ENCODE data around the gene CPLX3. TPM values are rescaled to one million over a fixed set of nuclear protein-coding genes. Genes with fewer than 3 reads are reported as not detected.

Gene CPLX3
- total RNA-seq, 1 experiment from 2014 or later, result 0.26 TPM

DNA sequence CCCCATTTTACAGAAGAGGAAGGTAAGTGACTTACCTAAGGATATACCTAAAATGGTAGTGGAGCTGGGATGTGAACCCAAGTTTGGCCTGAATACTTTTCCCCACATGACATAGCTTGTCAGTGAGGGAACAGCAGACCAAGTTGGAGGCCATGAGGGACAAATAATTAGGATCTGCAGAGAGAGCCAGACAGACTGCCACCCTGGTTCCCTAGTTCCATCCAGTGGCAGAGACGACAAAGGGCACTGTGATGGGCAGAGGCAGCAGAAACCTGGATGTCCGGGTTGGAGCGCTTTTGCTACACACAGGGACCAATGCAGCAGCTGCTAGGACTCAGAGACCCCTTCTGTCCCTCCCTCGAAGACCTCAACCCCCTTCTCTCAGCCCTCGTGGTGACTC is 1.2 kb downstream of the CPLX3 start:
- no peak for DNase-seq (ENCODE audit: low read depth)

GRCh38 chr15:74828835-74829234 is 2.4 kb downstream of the CPLX3 start:
- no peak for DNase-seq (ENCODE audit: low read depth)

DNA sequence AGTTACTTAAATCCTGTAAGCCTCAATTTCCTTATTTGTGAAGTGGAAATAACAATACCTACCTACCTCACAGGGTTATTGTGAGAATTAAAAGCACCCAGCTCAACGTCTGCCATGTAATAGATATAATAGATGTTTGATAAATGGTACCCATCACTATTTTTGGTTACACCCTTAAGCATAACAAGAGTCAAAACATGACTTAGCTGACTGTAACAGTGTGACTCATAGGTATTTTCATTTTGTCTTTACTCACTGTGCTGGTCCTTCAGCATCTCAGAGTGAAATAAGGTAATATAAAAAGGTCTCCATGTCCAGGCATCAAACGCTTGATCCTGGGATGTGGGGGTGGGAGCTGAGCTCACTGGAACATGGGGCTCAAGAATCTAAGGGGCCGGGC is 3.1 kb downstream of the CPLX3 start:
- DNase-seq (ENCODE audit: low read depth), result no peak

DNA sequence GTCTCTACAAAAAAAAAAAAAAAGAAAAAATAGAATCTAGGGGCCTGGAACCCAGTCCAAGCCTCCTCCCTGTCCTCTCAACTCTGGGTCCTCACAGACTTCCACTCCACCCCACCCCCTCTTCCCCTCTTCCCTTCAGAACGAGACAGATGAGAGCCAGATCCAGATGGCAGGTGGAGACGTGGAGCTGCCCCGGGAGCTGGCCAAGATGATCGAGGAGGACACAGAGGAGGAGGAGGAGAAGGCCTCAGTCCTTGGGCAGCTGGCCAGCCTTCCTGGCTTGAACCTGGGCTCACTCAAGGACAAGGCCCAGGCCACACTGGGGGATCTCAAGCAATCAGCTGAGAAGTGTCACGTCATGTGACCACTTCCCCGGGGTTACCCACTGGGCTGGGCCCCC is 3.6 kb downstream of the CPLX3 start:
- DNase-seq (ENCODE audit: low read depth), result no peak

GRCh38 chr15:74830868-74831267 is 4.4 kb downstream of the CPLX3 start:
- no peak for DNase-seq (ENCODE audit: low read depth)

DNA sequence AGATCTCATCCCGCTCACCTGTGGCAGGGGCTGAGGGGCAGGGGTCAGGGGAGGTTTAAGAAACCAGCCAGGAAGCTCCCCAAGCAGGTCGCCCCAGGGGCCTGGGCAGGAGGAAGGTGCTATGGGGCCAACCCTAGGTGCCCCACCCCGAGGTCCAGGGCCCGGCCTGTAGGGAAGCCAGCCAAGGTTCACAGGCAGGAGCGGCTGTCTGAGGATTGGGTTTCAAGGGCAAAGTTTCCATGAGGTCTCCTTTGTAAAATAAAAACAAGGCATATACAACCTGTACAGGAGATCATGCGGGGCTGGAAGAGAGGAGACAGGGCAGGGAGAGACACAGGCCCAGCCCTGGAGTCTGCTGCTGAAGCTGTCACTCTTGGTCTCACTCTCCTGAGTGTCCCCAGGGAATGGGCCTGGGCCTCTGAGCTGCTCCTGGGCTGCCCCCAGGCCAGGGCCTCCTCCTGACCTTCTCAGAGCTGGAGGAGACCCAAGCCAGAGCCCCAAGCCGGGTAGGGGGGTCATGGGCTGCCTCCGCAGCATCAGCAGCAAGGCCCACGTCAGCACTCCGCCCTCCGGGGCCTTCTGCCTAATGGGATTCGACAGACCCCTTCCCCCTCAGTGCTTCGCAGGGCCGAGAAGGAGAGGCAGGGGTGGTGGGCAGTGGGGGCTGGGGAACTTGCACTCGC is 5.5 kb downstream of the CPLX3 start:
- no peak for DNase-seq (ENCODE audit: low read depth)

- DNase-seq (ENCODE audit: low read depth), result no peak
These were observed 6.4 kb downstream of the CPLX3 start for GRCh38 chr15:74832826-74833225.

- DNase-seq (ENCODE audit: low read depth), result no peak
These were observed 7.1 kb downstream of the CPLX3 start for GRCh38 chr15:74833376-74834107.

DNA sequence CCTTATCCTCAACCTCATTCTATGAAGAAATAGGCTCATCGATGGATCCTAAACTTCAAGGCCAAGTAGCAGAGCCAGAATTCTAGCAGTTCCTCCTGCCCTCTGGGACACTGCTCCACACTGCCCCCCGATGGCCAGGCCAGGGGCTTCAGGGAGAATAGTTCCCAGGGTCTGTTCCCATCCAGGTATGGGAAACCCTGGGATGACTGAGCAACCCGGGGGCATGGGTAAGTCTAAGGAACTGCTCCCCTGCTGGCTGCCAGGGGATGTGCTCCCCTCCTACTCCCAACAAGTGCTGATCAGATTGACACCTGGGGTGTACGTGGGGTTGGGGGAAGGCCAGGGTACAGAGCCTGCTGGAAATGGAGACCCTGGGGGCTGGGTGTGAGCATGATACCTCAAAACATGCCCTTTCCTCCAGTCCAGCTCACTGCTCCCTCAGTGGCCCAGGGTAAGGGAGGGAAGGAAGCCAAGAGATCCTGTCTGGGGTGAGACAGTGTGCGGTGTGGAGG is 8.9 kb downstream of the CPLX3 start:
- peak; percentile 78 for DNase-seq (ENCODE audit: low read depth)

DNA sequence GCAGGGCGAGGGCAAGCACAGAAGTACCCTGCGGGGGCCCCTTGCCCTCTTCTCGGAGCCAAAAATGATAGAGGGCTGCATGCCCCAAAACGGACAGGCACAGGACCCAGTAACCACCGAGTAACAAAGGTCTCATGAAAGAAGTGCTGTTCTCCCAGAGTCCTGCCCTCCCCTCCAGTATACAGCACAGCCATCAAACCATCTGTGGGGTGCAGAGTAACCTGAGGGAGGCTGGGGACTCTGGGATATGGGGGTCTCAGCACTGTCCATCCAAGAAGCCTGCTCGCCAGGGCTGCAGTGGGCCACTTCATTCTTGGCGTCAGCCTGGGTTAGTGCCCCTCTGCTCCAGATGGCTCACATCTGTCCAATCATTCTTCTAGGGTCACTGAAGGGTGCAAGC is 10.4 kb downstream of the CPLX3 start:
- no peak for DNase-seq (ENCODE audit: low read depth)

- no peak for DNase-seq (ENCODE audit: low read depth)
These were observed 11.2 kb downstream of the CPLX3 start for GRCh38 chr15:74837482-74838136.

GRCh38 chr15:74838137-74838516 is 11.7 kb downstream of the CPLX3 start:
- no peak for DNase-seq (ENCODE audit: low read depth)

DNA sequence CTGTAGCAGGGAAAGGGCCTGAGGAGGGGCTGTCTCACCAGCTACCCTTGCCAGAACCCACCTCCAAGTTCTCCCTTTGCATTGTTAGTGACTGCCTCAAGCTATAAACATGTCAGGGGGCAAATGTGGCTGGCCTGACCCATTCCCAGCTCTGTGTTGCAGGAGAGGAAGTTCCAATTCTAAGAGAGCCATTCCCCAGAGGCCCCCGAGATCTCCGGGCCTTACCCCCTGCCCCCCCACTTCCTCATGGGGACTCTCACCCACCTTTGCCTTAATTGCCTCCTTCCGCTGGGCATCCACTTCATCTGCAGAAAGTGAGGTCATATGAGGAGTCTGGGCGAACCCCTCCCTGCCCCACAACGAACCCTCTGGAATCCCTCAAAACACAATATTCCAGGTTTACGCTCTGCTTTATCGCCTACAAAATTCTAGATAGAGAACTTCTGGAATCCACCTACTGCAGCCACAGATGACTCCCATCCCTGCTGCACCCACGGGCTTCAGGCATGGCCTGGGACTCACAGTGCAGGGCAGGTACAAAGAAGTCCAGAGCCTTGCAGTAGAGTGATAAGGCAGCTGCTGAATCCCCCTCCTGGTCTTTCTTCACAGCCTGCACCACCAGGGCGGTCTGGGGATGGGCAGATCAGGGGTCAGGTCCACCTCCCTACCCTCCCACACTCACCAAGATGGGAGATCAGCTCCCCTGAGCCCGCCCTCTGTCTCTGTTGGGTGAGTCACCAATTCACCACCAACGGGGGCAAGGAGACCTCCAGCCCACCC is 12.5 kb downstream of the CPLX3 start:
- no peak for DNase-seq (ENCODE audit: low read depth)

DNA sequence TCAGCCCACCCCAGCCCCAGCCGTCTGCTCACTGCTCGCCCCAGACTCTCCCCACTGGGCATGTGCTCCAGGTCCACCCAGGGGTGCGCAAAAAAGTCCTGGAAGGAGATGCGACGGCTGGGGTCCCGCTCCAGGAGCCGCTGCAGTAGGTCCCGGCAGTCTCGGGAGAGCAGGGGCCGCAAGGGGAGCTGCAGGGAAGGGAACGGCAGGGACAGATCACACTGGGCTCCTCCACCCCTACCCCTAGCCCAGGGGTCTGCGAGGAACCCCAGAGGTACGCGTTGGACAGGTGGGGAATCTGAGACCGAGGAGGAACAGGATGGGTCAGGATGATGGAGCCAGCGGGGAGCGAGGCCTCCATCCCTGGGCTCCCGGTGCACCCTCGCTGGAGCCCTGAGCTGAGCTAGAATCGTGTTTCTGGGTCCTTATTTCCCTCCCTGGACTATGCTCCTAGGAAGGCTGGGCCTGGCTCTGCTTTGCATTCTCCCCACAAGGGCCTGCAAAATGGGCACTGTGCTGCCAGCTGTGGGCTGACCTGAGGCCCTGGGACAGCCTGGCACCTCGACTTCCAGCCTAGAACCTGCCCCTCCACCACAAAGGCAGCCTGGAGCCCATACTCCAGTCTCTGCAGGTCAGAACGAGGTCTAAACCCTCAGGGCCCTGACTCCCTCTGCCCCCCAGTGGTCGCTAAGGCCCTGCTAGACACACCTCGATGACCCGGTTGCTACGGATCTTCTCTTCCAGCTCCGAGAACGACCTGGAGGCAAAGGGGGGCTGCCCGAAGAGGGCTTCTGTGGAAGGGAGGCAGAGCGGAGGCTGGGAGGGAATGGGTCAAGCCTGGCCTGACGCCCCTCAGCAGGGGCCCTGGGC is 13.3 kb downstream of the CPLX3 start:
- DNase-seq (ENCODE audit: low read depth), result no peak

DNA sequence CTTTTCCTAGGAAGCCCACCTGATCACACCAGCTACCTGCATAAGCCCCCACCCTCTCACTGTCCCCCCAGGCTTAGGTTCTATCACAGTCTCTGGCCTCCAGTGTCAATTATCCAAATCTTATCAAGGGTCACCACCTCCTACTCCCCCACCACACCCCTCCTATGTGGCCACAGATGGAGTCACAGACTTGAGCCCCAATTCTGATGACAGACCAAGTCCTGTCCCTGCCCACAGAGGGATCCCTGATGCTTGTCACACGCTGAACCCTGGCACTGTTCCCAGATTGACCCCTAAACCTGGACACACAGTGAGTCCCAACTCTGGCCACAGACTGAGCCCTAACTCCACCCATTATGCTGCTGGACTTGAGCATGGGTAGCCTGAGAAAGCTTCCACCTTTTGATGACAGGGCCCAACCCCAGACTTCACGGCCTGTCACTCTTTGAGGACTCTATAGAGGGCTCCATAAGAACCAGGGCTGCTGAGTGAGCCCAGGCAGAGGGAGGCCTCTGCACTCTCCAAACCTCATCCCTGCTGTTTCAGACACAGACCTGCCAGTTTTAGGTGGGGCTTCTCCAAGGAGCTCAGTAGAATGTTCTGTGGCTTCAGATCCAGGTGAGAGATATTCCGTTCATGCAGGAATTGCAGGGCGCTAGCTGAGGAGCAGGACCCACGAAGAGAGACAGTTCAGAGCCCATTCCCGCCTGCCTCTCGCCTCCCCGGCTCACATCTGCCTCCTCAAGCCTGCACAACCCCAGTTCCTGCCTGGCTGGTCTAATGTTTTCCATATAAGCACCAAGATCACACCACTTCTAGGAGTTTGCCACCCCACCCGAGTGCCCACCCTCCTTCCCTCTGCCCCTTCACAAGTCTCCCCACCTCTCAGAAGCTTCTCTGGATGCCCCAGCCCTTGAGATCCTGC is 14.7 kb downstream of the CPLX3 start:
- no peak for DNase-seq (ENCODE audit: low read depth)

- no peak for DNase-seq (ENCODE audit: low read depth)
These were observed 15.5 kb downstream of the CPLX3 start for GRCh38 chr15:74841891-74842373.

DNA sequence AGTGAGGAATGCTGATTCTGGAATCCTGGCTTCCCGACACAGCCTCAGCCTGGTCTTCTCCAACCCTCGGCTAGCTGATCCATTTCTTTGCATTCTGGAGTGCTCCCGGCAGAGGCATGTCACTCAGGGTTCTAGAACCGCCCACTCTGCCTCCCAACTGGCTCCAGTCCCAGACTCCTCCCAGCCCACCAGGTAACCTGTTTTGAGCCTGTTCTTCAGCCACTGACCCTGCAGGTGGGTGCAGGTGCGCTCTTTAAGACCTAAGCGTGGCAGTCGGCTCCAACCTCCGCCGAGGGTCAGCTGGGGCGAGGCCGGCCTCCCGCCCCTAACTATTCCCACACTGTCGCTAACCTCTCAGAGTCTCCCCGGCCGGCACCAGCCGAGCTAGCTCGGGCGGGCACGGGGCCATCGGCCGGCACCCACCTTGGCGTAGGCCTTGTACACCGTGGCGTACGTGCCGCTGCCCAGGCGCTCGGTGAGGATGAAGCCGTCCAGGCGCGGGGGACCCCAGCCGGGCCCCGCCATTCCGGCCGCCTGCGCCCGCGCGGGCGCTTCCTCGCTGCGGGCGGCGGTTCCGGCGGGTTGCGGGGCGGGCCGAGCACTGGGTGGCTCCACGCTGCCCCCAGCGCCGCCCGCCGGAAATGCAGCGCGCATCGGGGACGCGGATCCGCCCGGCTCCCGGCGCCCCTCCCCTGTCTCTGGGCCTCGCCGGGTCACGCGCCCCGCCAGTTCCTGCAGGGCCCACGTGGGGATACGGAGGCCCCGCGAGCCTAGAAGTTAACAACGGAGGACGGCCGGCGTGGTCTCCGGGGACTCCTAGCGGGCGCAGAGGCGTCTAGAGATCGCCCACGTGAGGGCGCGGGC is 16.4 kb downstream of the CPLX3 start, which contains the start of gene ULK3:
ULK3 (minus strand) TSS at position 576 of the 864 bp plus-strand sequence; CDS start at position 525, 51 bp downstream.
- DNase-seq (ENCODE audit: low read depth), result peak; percentile 86

GRCh38 chr15:74843445-74843828 is 17.0 kb downstream of the CPLX3 start:
- no peak for DNase-seq (ENCODE audit: low read depth)
